Measurements from ENCODE around the gene RERG.
A peak's percentile ranks its signal among the peaks of the same experiment; 100 is the strongest.

- TF ChIP-seq CTCF (IDR thresholded peaks at IDR 0.05) = peak; percentile 56 to 67 (median 58)
- no peak for TF ChIP-seq POLR2A (IDR thresholded peaks at IDR 0.05)
Observed at GRCh38 chr12:15227004-15227679, 5.9 kb upstream of the RERG start.
